T-cell (primary cell): Measurements from ENCODE around the gene INVS. TPM values are rescaled to one million over a fixed set of nuclear protein-coding genes. Genes with fewer than 3 reads are reported as not detected.

Experiments used
- ATAC-seq, 4 experiments: fragments of 200-7000 bp in 3 of 4; fragments of 150-1000 bp in 1 of 4; cut with Tn5 transposase; replicated peaks in 1 of 4; 1 replicate in 3 of 4; 2 replicates in 1 of 4; pipeline ENCODE4 v1.10.0; 2021; ENCODE audit warnings: moderate library complexity in 3 of 4, mild to moderate bottlenecking in 2 of 4, moderate number of reproducible peaks in 1 of 4
- CTCF ChIA-PET, 2 donors: fragments of 300-600 bp; sonication (Branson Sonifier 250); formaldehyde crosslinking; loops; one replicate each; lab custom pipeline; 2022; ENCODE audit warnings: antibody characterized with exemption in 2 of 2; lab: Charles Lee
- POLR2A ChIA-PET, 2 donors: fragments of 300-600 bp; sonication (Branson Sonifier 250); formaldehyde crosslinking; loops; one replicate each; lab custom pipeline; 2022; ENCODE audit warnings: antibody characterized with exemption in 2 of 2; lab: Charles Lee
- DNase-seq, 35 experiments: peaks; one replicate each; pipeline versions ENCODE4 v3.0.0 to v3.0.0-alpha.2; 2013 to 2023
- H3K27ac ChIP-seq: one replicate; pipeline ENCODE4 v1.5.1; 2013; ENCODE audit warnings: low read length
- H3K27me3 ChIP-seq, 2 experiments: replicated peaks in 1 of 2; 1 replicate in 1 of 2; 2 replicates in 1 of 2; pipeline versions ENCODE4 v1.6.1 to v1.7.0; 2013; ENCODE audit warnings: low read length in 1 of 2, mixed read lengths in 1 of 2; ENCODE audit not compliant: control insufficient read depth in 2 of 2, insufficient read depth in 2 of 2; ENCODE audit errors: extremely low read depth in 1 of 2
- H3K36me3 ChIP-seq, 2 donors: 1 replicate in 1 of 2; 2 replicates in 1 of 2; pipeline versions ENCODE4 v1.6.1 to v1.7.0; 2013; ENCODE audit warnings: low read length in 1 of 2; ENCODE audit not compliant: control insufficient read depth in 2 of 2, insufficient read depth in 1 of 2; ENCODE audit errors: extremely low read depth in 1 of 2
- H3K4me1 ChIP-seq, 2 experiments: 1 replicate in 1 of 2; 2 replicates in 1 of 2; pipeline versions ENCODE4 v1.6.1 to v1.7.0; 2013; ENCODE audit warnings: low read length in 2 of 2, mixed read lengths in 1 of 2; ENCODE audit not compliant: insufficient read depth in 2 of 2, control insufficient read depth in 1 of 2; ENCODE audit errors: extremely low read depth in 1 of 2
- H3K4me3 ChIP-seq, 2 donors: 1 replicate in 1 of 2; 2 replicates in 1 of 2; pipeline versions ENCODE4 v1.5.1 to v1.7.0; 2013; ENCODE audit warnings: mild to moderate bottlenecking in 2 of 2, low read length in 1 of 2, moderate library complexity in 1 of 2; ENCODE audit not compliant: control insufficient read depth in 1 of 2; ENCODE audit errors: extremely low read depth in 1 of 2
- H3K9me3 ChIP-seq: 2 replicates; pipeline ENCODE4 v1.7.0; 2013
- H3K27ac Mint-ChIP-seq, 2 donors: one replicate each; pipeline ENCODE4 v1.8.0; 2020 to 2021; ENCODE audit warnings: mild to moderate bottlenecking in 2 of 2, mixed read lengths in 2 of 2
- H3K27me3 Mint-ChIP-seq, 2 donors: one replicate each; pipeline ENCODE4 v1.8.0; 2021 to 2022; ENCODE audit warnings: mixed read lengths in 2 of 2
- H3K36me3 Mint-ChIP-seq: one replicate; pipeline ENCODE4 v1.8.0; 2021; ENCODE audit warnings: mixed read lengths
- H3K4me1 Mint-ChIP-seq, 3 donors: one replicate each; pipeline ENCODE4 v1.8.0; 2020 to 2022; ENCODE audit warnings: mixed read lengths in 3 of 3, mild to moderate bottlenecking in 1 of 3
- H3K4me3 Mint-ChIP-seq, 3 donors: one replicate each; pipeline ENCODE4 v1.8.0; 2020 to 2022; ENCODE audit warnings: mild to moderate bottlenecking in 3 of 3, mixed read lengths in 3 of 3, moderate library complexity in 3 of 3
- H3K9me3 Mint-ChIP-seq, 3 donors: one replicate each; pipeline ENCODE4 v1.8.0; 2020 to 2022; ENCODE audit warnings: mixed read lengths in 3 of 3
- WGBS: methylation state at CpG from one replicate; pipeline ENCODE4 v1.1.5; 2013; ENCODE audit warnings: missing lambda C conversion rate; ENCODE audit not compliant: insufficient coverage; 5-methylcytosine and 5-hydroxymethylcytosine counted together
- total RNA-seq, 35 experiments: library from RNA in 6 of 35; stranded (reverse) in 6 of 35; fragments of 120-200 nt in 1 of 35; gene quantifications; one replicate each; pipeline versions ENCODE4 v1.2.1 to v1.2.4 and lab custom pipeline; 2013 to 2026

INVS gene
- total RNA-seq, 5 donors from 2014 or later (not counting 1 experiment from before 2014, with no cell fraction given) = 15.6 to 21.6 (median 19.0) TPM

- CTCF ChIA-PET = no interaction called here
Measured at GRCh38 chr9:100267211-100267610, 168.2 kb downstream of the INVS start.

GRCh38 chr9:100268271-100268670, 169.2 kb downstream of the INVS start:
- Histone ChIP-seq H3K36me3 (peaks cover 0 to 19% of the 10 kb centered on the region in 2 donors), H3K9me3 (no peaks in the 10 kb centered on the region), H3K27ac (no peak overlapping the region), H3K4me1 (no peaks in the 10 kb centered on the region), H3K4me3 (no peak overlapping the region), H3K27me3 (no peaks in the 10 kb centered on the region)
- no peaks in the 10 kb centered on the region for H3K4me1 Mint-ChIP-seq
- DNase-seq = no peak
- H3K4me3 Mint-ChIP-seq = no peak overlapping the region
- POLR2A ChIA-PET = no interaction called here
- H3K36me3 Mint-ChIP-seq = peaks cover 42% of the 10 kb centered on the region
- WGBS = 94% methylated on average over 2 of the region's 4 CpGs
- CTCF ChIA-PET = no interaction called here
- no peaks in the 10 kb centered on the region for H3K9me3 Mint-ChIP-seq
- H3K27me3 Mint-ChIP-seq = no peaks in the 10 kb centered on the region
- no peak overlapping the region for H3K27ac Mint-ChIP-seq
- no peak for ATAC-seq

More at GRCh38 chr9:100267211-100267610, 168.2 kb downstream of the INVS start:
- Histone ChIP-seq H3K4me1 (no peaks in the 10 kb centered on the region), H3K4me3 (no peak overlapping the region), H3K27me3 (no peaks in the 10 kb centered on the region), H3K9me3 (no peaks in the 10 kb centered on the region), H3K27ac (no peak overlapping the region), H3K36me3 (peaks cover 0 to 18% of the 10 kb centered on the region in 2 donors)
- no peak overlapping the region for H3K4me3 Mint-ChIP-seq
- no peaks in the 10 kb centered on the region for H3K4me1 Mint-ChIP-seq
- no peak overlapping the region for H3K27ac Mint-ChIP-seq
- no peaks in the 10 kb centered on the region for H3K9me3 Mint-ChIP-seq
- H3K27me3 Mint-ChIP-seq = no peaks in the 10 kb centered on the region
- H3K36me3 Mint-ChIP-seq = peaks cover 38% of the 10 kb centered on the region
- ATAC-seq = no peak
- 100% methylated on average over 1 of the region's 3 CpGs for WGBS
- DNase-seq = no peak
- POLR2A ChIA-PET = no interaction called here

- no peaks in the 10 kb centered on the region for H3K27me3 Mint-ChIP-seq
- no peaks in the 10 kb centered on the region for H3K4me1 Mint-ChIP-seq
- Histone ChIP-seq H3K4me1 (no peaks in the 10 kb centered on the region), H3K9me3 (no peaks in the 10 kb centered on the region), H3K4me3 (no peak overlapping the region), H3K27ac (no peak overlapping the region), H3K36me3 (peaks cover 0 to 20% of the 10 kb centered on the region in 2 donors), H3K27me3 (no peaks in the 10 kb centered on the region)
- H3K9me3 Mint-ChIP-seq = no peaks in the 10 kb centered on the region
- POLR2A ChIA-PET = no interaction called here
- DNase-seq (no peak), ATAC-seq (no peak)
- WGBS = no CpG with 5 or more reads among the region's 1 CpG
- H3K36me3 Mint-ChIP-seq = peaks cover 38% of the 10 kb centered on the region
- H3K4me3 Mint-ChIP-seq = no peak overlapping the region
- H3K27ac Mint-ChIP-seq = no peak overlapping the region
- CTCF ChIA-PET = no interaction called here
Measured at GRCh38 chr9:100269656-100270055, 170.6 kb downstream of the INVS start.

DNA sequence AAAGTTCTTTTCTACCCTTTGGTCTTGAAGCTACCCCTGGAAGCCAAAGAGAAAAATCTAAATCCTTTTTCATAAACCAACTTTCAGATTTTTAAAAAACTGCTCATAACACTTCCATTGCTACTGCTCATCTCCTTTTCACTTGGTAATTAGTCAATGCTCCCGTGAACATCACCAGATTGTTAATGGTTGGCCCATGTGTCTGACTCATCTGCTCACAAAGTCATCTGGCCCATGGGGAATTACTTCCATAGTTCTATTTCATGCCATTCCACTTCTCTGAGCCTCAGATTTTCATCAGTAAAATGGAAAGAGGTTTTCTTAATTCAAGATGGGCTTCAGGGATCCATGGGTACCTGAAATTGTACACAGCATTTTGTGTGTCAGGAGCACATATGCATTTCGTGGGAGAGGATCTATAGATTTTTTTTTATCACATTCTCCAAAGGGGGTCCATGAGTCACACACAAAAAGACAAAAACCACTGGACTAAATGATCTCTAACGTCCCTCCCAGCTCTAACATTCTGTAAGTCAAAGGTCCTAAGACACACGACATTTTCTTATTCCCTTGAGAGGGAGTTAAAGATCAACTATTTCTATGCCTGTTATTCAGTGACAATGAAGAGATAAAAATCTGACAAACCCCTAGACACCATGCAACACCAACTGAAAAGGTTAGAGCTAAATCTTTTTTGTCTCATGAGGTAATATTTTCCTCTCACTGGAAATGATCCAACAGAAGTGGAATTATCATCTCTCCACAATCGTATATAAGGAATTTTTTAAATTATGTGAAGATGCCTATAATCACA, 178.3 kb downstream of the INVS start:
- no CpG with 5 or more reads among the region's 5 CpGs for WGBS
- Histone ChIP-seq H3K9me3 (no peaks in the 10 kb centered on the region), H3K4me1 (no peaks in the 10 kb centered on the region), H3K27me3 (no peaks in the 10 kb centered on the region), H3K27ac (no peak overlapping the region), H3K4me3 (no peak overlapping the region), H3K36me3 (peaks cover 0 to 12% of the 10 kb centered on the region in 2 donors)
- Mint-ChIP-seq H3K4me1 (no peaks in the 10 kb centered on the region), H3K4me3 (no peak overlapping the region), H3K36me3 (peaks cover 66% of the 10 kb centered on the region), H3K27me3 (no peaks in the 10 kb centered on the region), H3K9me3 (no peaks in the 10 kb centered on the region), H3K27ac (no peak overlapping the region)
- ChIA-PET POLR2A (interaction anchor here in 1 of 2 donors (0.6 kb wide), 1 partner anchor 240 kb away, joined by 3 read pairs; no protein-coding TSS in a partner anchor), CTCF (interaction anchor here (0.7 to 1.0 kb wide), 3 partner anchors 35 to 267 kb away, joined by 3 to 6 read pairs (median 3); no protein-coding TSS in a partner anchor)
- DNase-seq = no peak
- ATAC-seq = no peak

- peaks cover 77% of the 10 kb centered on the region for H3K36me3 Mint-ChIP-seq
- no peaks in the 10 kb centered on the region for H3K4me1 ChIP-seq
- no peaks in the 10 kb centered on the region for H3K4me1 Mint-ChIP-seq
- H3K27me3 Mint-ChIP-seq = no peaks in the 10 kb centered on the region
- no peak for ATAC-seq
- no peak for DNase-seq
- H3K9me3 ChIP-seq = no peaks in the 10 kb centered on the region
- no peaks in the 10 kb centered on the region for H3K27me3 ChIP-seq
- H3K36me3 ChIP-seq = peaks cover 5 to 23% of the 10 kb centered on the region in 2 donors
- H3K27ac ChIP-seq = no peak overlapping the region
- CTCF ChIA-PET = interaction anchor here (0.6 to 0.8 kb wide), 2 partner anchors 44 to 68 kb away, joined by 3 to 5 read pairs; no protein-coding TSS in a partner anchor
- no CpG with 5 or more reads among the region's 2 CpGs for WGBS
- H3K4me3 Mint-ChIP-seq = no peak overlapping the region
- no peak overlapping the region for H3K27ac Mint-ChIP-seq
- H3K9me3 Mint-ChIP-seq = peaks cover 0 to 14% (median 11%) of the 10 kb centered on the region in 3 donors
- no peak overlapping the region for H3K4me3 ChIP-seq
- POLR2A ChIA-PET = interaction anchor here in 1 of 2 donors (0.6 kb wide), 1 partner anchor 27 kb away, joined by 3 read pairs; no protein-coding TSS in a partner anchor
Measured at GRCh38 chr9:100281066-100281465, 182.0 kb downstream of the INVS start.

DNA sequence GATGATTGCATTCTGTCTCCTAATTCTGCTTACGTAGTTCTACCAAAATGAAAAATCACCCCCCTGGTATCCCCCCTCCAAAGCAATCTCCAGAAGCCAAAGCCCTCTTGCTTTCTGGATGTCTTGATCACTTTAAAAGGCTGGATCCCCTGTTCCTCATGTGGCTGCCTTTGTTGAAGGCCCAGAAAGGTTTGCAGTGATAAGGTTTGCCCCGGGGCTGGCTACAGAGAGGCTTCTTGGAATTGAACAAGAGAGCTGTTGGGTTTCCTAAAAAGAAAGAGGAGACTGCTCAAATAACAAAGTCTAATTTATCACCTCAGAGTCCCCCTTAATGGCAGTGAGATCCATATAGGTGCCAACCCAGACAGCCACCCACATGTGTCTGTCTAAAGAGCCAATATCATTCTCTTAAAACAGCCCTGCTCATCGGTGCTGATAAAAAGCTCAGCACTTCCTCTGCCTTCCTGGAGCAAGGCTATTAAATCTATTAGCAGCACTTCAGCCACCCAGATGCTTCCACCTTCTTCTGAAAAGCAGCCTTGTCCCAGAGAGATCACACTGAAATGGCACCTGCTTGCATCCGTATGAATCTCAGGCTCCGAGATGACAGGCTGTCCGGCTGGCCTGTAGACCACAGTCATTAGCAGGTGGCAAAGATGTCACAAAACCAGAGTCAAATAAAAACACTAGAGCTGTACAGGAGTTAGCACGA, 182.8 kb downstream of the INVS start:
- ATAC-seq (no peak), DNase-seq (no peak)
- WGBS = 87% methylated on average over 5 of the region's 7 CpGs
- no peaks in the 10 kb centered on the region for H3K9me3 ChIP-seq
- no peaks in the 10 kb centered on the region for H3K4me1 Mint-ChIP-seq
- no peaks in the 10 kb centered on the region for H3K4me1 ChIP-seq
- H3K9me3 Mint-ChIP-seq = peaks cover 3 to 14% (median 11%) of the 10 kb centered on the region in 3 donors
- H3K27ac Mint-ChIP-seq = no peak overlapping the region
- H3K36me3 ChIP-seq = peaks cover 5 to 21% of the 10 kb centered on the region in 2 donors
- no peak overlapping the region for H3K4me3 ChIP-seq
- H3K27me3 Mint-ChIP-seq = no peaks in the 10 kb centered on the region
- no peak overlapping the region for H3K27ac ChIP-seq
- H3K27me3 ChIP-seq = no peaks in the 10 kb centered on the region
- H3K4me3 Mint-ChIP-seq = no peak overlapping the region
- CTCF ChIA-PET = no interaction called here
- POLR2A ChIA-PET = no interaction called here
- peaks cover 77% of the 10 kb centered on the region for H3K36me3 Mint-ChIP-seq
